SU-DHL-6 (cell line): ENCODE results near the gene KCP.
A peak's percentile ranks its signal among the peaks of the same experiment; 100 is the strongest.

ENCODE experiments used
- H2AFZ ChIP-seq: fragments of 200-600 bp; sonication (generic); 2 replicates; pipeline ENCODE4 v1.6.1; 2014; ENCODE audit warnings: low read depth, mild to moderate bottlenecking, moderate library complexity, mixed read lengths, antibody characterized with exemption, low read length; ENCODE audit not compliant: severe bottlenecking
- H3F3A ChIP-seq: fragments of 200-600 bp; shearing (Covaris generic); 2 replicates; pipeline ENCODE4 v1.6.0; 2016; ENCODE audit warnings: antibody characterized with exemption, mild to moderate bottlenecking; ENCODE audit not compliant: insufficient read depth
- H3K27ac ChIP-seq: fragments of 200-600 bp; sonication (generic); 2 replicates; pipeline ENCODE4 v1.5.1; 2016; ENCODE audit warnings: low read depth, mild to moderate bottlenecking, low read length, moderate library complexity, mixed read lengths
- H3K27me3 ChIP-seq: fragments of 200-600 bp; sonication (generic), shearing (Covaris generic); 2 replicates; pipeline ENCODE4 v1.6.0; 2014; ENCODE audit warnings: mild to moderate bottlenecking, low read length
- H3K36me3 ChIP-seq: fragments of 200-600 bp; sonication (generic); 2 replicates; pipeline ENCODE4 v1.6.1; 2014; ENCODE audit warnings: mild to moderate bottlenecking, low read length, mixed read lengths
- H3K4me2 ChIP-seq: fragments of 300-600, 200-600 bp; shearing (Covaris generic), sonication (generic); 2 replicates; pipeline ENCODE4 v1.6.0; 2014; ENCODE audit warnings: low read length, low read depth, mild to moderate bottlenecking; ENCODE audit not compliant: poor library complexity, severe bottlenecking
- H3K4me3 ChIP-seq: fragments of 200-600 bp; sonication (generic); 2 replicates; pipeline ENCODE4 v1.5.1; 2014; ENCODE audit warnings: antibody characterized with exemption, low read length, mild to moderate bottlenecking, mixed read lengths; ENCODE audit not compliant: insufficient read depth, poor library complexity, severe bottlenecking
- H3K79me2 ChIP-seq: fragments of 200-600 bp; sonication (generic); 2 replicates; pipeline ENCODE4 v1.6.1; 2014; ENCODE audit warnings: mild to moderate bottlenecking, low read length, moderate library complexity; ENCODE audit not compliant: insufficient read depth
- H3K9ac ChIP-seq: fragments of 200-600 bp; sonication (generic); 2 replicates; pipeline ENCODE4 v1.7.0; 2014; ENCODE audit warnings: mild to moderate bottlenecking, low read length
- H3K9me2 ChIP-seq: fragments of 200-600 bp; sonication (generic); replicated peaks from 2 replicates; pipeline ENCODE4 v1.6.1; 2014; ENCODE audit warnings: low read length; ENCODE audit not compliant: insufficient read depth
- H3K9me3 ChIP-seq: fragments of 200-600 bp; sonication (generic); 2 replicates; pipeline ENCODE4 v1.6.1; 2014; ENCODE audit warnings: low read length, mixed read lengths; ENCODE audit not compliant: insufficient read depth
- H4K20me1 ChIP-seq: fragments of 200-600 bp; sonication (generic); 2 replicates; pipeline ENCODE4 v1.6.1; 2014; ENCODE audit warnings: low read depth, mild to moderate bottlenecking, antibody characterized with exemption, low read length, moderate library complexity, mixed read lengths
- CTCF ChIP-seq: fragments of 200-600 bp; sonication (generic); IDR thresholded peaks from one replicate; pipeline ENCODE4 v1.5.1; 2017; ENCODE audit warnings: antibody characterized with exemption, mild to moderate bottlenecking, low read length, moderate library complexity; ENCODE audit not compliant: insufficient read depth, poor library complexity, severe bottlenecking
- EZH2phosphoT487 ChIP-seq: fragments of 200-600 bp; sonication (generic), shearing (Covaris generic); conservative IDR thresholded peaks from 2 replicates; pipeline ENCODE4 v1.6.1; 2018; ENCODE audit warnings: mild to moderate bottlenecking, antibody characterized with exemption, low read length, moderate library complexity, mixed read lengths

Gene KCP

GRCh38 chr7:128941946-128942526 lies 31.5 kb upstream of the KCP start:
- H3K4me3 ChIP-seq: no peak overlapping the region
- H3K9me2 ChIP-seq: no peaks in the 10 kb centered on the region
- H3K9me3 ChIP-seq: no peaks in the 10 kb centered on the region
- no peak overlapping the region for H3K4me2 ChIP-seq
- TF ChIP-seq CTCF (no peak), EZH2phosphoT487 (no peak)
- H3K27me3 ChIP-seq: no peaks in the 10 kb centered on the region
- no peaks in the 10 kb centered on the region for H3K36me3 ChIP-seq
- H3K27ac ChIP-seq: no peak overlapping the region
- no peak overlapping the region for H3K9ac ChIP-seq
- no peaks in the 10 kb centered on the region for H3K79me2 ChIP-seq
- H2AFZ ChIP-seq: no peak overlapping the region
- no peaks in the 10 kb centered on the region for H4K20me1 ChIP-seq
- H3F3A ChIP-seq: peaks cover 7% of the 10 kb centered on the region; the same call in 1 of the 2 replicates

- peaks cover 7% of the 10 kb centered on the region; the same call in 1 of the 2 replicates for H3F3A ChIP-seq
- H3K9ac ChIP-seq: peak overlapping the region; percentile 51; the same call in 1 of the 2 replicates
- H3K36me3 ChIP-seq: no peaks in the 10 kb centered on the region
- TF ChIP-seq EZH2phosphoT487 (no peak), CTCF (no peak)
- no peaks in the 10 kb centered on the region for H3K9me2 ChIP-seq
- peak overlapping the region; percentile 66 for H3K27ac ChIP-seq
- H3K9me3 ChIP-seq: no peaks in the 10 kb centered on the region
- peak overlapping the region; percentile 56 for H2AFZ ChIP-seq
- H3K79me2 ChIP-seq: no peaks in the 10 kb centered on the region
- H3K27me3 ChIP-seq: no peaks in the 10 kb centered on the region
- H3K4me2 ChIP-seq: peak overlapping the region; percentile 50
- no peaks in the 10 kb centered on the region for H4K20me1 ChIP-seq
- peak overlapping the region; percentile 2 for H3K4me3 ChIP-seq
Measured at GRCh38 chr7:128941323-128941890, 30.9 kb upstream of the KCP start.

GRCh38 chr7:128940494-128941322 lies 30.2 kb upstream of the KCP start:
- Histone ChIP-seq H3K27ac (peak overlapping the region; percentile 66), H4K20me1 (no peaks in the 10 kb centered on the region), H3K79me2 (no peaks in the 10 kb centered on the region), H3K27me3 (no peaks in the 10 kb centered on the region), H3K36me3 (no peaks in the 10 kb centered on the region), H3K9ac (peak overlapping the region; percentile 51), H3K4me2 (peak overlapping the region; percentile 50), H3K9me2 (no peaks in the 10 kb centered on the region), H3K4me3 (peak overlapping the region; percentile 2), H3F3A (peaks cover 7% of the 10 kb centered on the region; the same call in 1 of the 2 replicates), H2AFZ (peak overlapping the region; percentile 56), H3K9me3 (no peaks in the 10 kb centered on the region)
- TF ChIP-seq CTCF: no peak
- no peak for TF ChIP-seq EZH2phosphoT487
